Gastrocnemius medialis (tissue), 4 donors: ENCODE measurements around the gene KCNH6. TPM values are rescaled to one million over a fixed set of nuclear protein-coding genes. Genes with fewer than 3 reads are reported as not detected.

Source experiments
- ATAC-seq, 2 donors: fragments of 150-250 bp; one replicate each; pipeline ENCODE4 v1.9.1; 2016
- DNase-seq, 2 donors: peaks; one replicate each; pipeline ENCODE4 v3.0.0-alpha.2; 2019
- H3K27ac ChIP-seq, 4 donors: fragments of 200-600 bp; sonication (generic); 1 replicate in 1 of 4; 2 replicates in 3 of 4; pipeline ENCODE4 v1.5.1; 2016 to 2018; ENCODE audit warnings: mild to moderate bottlenecking in 2 of 4, moderate library complexity in 1 of 4
- H3K27me3 ChIP-seq, 3 donors: fragments of 200-600 bp; sonication (generic) in 2 of 3; 1 replicate in 1 of 3; 2 replicates in 2 of 3; pipeline versions ENCODE4 v1.5.1 to v1.6.0; 2016 to 2019; ENCODE audit warnings: mild to moderate bottlenecking in 1 of 3, moderate library complexity in 1 of 3
- H3K36me3 ChIP-seq, 2 donors: fragments of 200-600 bp; sonication (generic) in 1 of 2; one replicate each; pipeline ENCODE4 v1.5.1; 2017 to 2018
- H3K4me1 ChIP-seq, 2 donors: fragments of 200-600 bp; sonication (generic) in 1 of 2; one replicate each; pipeline ENCODE4 v1.5.1; 2016 to 2017; ENCODE audit warnings: mild to moderate bottlenecking in 2 of 2
- H3K4me3 ChIP-seq, 4 donors: fragments of 200-600 bp; sonication (generic) in 3 of 4; 1 replicate in 1 of 4; 2 replicates in 3 of 4; pipeline ENCODE4 v1.5.1; 2016 to 2019; ENCODE audit warnings: mild to moderate bottlenecking in 2 of 4
- H3K9me3 ChIP-seq, 3 donors: fragments of 200-600 bp; sonication (generic) in 2 of 3; 1 replicate in 1 of 3; 2 replicates in 2 of 3; pipeline ENCODE4 v1.5.1; 2016 to 2019
- CTCF ChIP-seq, 5 experiments: fragments of 450-650 bp in 3 of 5; fragments of 200-600 bp in 2 of 5; sonication (generic) in 2 of 5; IDR thresholded peaks in 4 of 5; conservative IDR thresholded peaks in 1 of 5; 1 replicate in 4 of 5; 2 replicates in 1 of 5; pipeline ENCODE4 v1.5.1; 2016 to 2019; ENCODE audit warnings: antibody characterized with exemption in 5 of 5, mild to moderate bottlenecking in 3 of 5, moderate library complexity in 3 of 5
- POLR2A ChIP-seq, 2 donors: fragments of 450-650 bp; IDR thresholded peaks; one replicate each; pipeline ENCODE4 v1.6.1; 2017; ENCODE audit warnings: antibody characterized with exemption in 2 of 2, mild to moderate bottlenecking in 2 of 2, moderate library complexity in 2 of 2
- in situ Hi-C, 4 donors: fragments of 200-750 bp; cut with MboI; loops; one replicate each; pipeline versions ENCODE4 v1.15.0 to v1.8.0; 2017; ENCODE audit warnings: low sequenced_read_pairs in 4 of 4
- intact Hi-C: fragments of 100-400 bp; cut with DNase I; formaldehyde crosslinking; loops from one replicate; pipeline ENCODE4 v1.15.1; 2023; ENCODE audit warnings: low total_unique reads
- total RNA-seq, 4 donors: library from RNA; depleted of rRNA; stranded (reverse); fragments of >200 nt; gene quantifications; one replicate each; pipeline versions ENCODE4 v1.1.0 to v1.2.3, GENCODE V29; 2016

The KCNH6 gene
- total RNA-seq, 4 donors from 2014 or later = not detected

DNA sequence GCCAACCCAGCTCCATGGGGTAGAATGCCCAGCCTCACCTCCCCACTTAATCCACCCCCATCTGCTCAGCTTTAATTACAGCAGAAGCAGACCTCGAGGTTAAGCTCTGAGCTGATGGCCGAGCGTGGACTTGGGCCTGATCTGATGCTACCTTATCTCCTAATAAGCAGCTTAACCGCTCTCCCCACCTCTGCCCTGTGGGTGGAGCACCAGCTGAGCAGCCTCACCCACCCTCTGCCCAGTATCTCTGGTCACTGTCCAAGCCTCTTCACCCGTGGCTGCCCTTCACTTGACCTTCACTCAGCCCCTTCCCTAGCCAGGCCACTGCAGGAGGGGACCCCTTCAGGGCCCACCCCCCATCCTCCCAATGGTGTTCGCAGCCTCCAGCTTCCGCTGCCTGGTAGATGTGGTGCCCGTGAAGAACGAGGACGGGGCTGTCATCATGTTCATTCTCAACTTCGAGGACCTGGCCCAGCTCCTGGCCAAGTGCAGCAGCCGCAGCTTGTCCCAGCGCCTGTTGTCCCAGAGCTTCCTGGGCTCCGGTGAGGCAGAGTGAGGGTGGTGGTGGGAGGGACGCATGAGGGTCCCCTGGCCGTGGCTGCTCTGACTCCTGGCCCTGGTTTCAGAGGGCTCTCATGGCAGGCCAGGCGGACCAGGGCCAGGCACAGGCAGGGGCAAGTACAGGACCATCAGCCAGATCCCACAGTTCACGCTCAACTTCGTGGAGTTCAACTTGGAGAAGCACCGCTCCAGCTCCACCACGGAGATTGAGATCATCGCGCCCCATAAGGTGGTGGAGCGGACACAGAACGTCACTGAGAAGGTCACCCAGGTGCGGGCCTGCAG, 6.8 kb downstream of the KCNH6 start:
- in situ Hi-C loops (no loop called here), intact Hi-C loops (no loop called here)
- H3K9me3 ChIP-seq = no peaks in the 10 kb centered on the region
- H3K36me3 ChIP-seq = no peaks in the 10 kb centered on the region
- H3K4me3 ChIP-seq = no peak overlapping the region
- no peak for TF ChIP-seq POLR2A (IDR thresholded peaks at IDR 0.05)
- TF ChIP-seq CTCF (IDR thresholded peaks at IDR 0.05 in 4 of 5, conservative IDR thresholded peaks at IDR 0.05 in 1 of 5) = no peak
- peaks cover 0 to 2% (median 0%) of the 10 kb centered on the region in 3 donors for H3K27me3 ChIP-seq
- no peaks in the 10 kb centered on the region for H3K4me1 ChIP-seq
- H3K27ac ChIP-seq = no peak overlapping the region
- DNase-seq (no peak), ATAC-seq (no peak)

- no peaks in the 10 kb centered on the region for H3K27me3 ChIP-seq
- DNase-seq = no peak
- H3K4me3 ChIP-seq = no peak overlapping the region
These were observed 7.4 kb downstream of the KCNH6 start for GRCh38 chr17:63530557-63531021.

DNA sequence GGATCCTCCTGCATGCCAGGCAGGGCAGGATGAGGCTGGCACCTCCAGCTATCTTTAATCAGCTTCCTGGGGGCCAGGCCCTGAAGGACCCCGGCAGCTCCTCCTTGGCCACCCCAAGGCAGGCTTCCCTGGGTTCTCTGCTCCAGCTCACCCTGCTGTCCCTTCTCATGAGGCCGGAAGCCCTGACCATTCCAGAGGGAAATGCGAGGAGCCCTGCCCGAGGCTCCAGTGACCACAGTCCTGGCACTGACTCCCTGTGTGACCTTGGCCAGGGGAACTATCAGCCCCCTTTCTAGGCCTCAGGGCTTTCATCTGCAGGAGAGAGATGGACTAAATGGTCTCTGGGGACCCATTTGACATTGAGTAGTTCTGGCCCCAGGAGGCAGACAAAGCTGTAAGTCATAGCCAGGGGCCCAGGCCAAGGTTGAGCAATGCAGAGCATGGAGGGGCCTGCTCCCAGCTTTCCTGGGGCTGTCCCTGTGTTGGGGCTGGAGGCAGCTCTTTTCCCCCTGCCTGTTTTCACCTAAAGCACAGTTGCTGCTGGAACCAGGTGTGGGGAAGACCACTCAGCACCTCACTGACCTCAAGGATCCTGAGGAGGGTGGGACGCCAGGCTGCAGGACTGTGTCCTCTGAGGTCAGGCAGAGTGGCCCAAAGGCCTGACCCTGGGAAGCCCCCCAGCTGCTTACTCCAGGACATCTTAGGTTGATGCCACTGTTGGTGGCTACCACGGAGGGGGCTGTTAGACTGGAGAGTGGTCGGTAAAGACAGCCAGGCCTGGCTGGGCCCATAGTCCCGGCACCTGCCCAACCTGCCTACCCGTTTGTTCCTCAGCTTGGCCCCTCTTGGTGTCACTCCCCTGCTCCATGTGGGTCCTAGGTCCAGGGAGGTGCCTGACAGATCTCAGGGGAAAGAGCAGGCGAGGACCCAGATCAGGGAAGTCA, 8.1 kb downstream of the KCNH6 start:
- no peaks in the 10 kb centered on the region for H3K9me3 ChIP-seq
- intact Hi-C loops (no loop called here), in situ Hi-C loops (no loop called here)
- no peak for ATAC-seq
- peaks cover 0 to 1% (median 0%) of the 10 kb centered on the region in 3 donors for H3K27me3 ChIP-seq
- H3K4me1 ChIP-seq = no peaks in the 10 kb centered on the region
- TF ChIP-seq POLR2A (IDR thresholded peaks at IDR 0.05) (no peak), CTCF (IDR thresholded peaks at IDR 0.05 in 4 of 5, conservative IDR thresholded peaks at IDR 0.05 in 1 of 5) (no peak)
- H3K27ac ChIP-seq = no peak overlapping the region
- H3K36me3 ChIP-seq = no peaks in the 10 kb centered on the region
- no peak for DNase-seq
- no peak overlapping the region for H3K4me3 ChIP-seq

More at GRCh38 chr17:63530557-63531021, 7.4 kb downstream of the KCNH6 start:
- intact Hi-C loops (no loop called here), in situ Hi-C loops (no loop called here)
- H3K36me3 ChIP-seq = no peaks in the 10 kb centered on the region
- no peak overlapping the region for H3K27ac ChIP-seq
- no peak for ATAC-seq
- no peaks in the 10 kb centered on the region for H3K9me3 ChIP-seq
- H3K4me1 ChIP-seq = no peaks in the 10 kb centered on the region
- TF ChIP-seq POLR2A (IDR thresholded peaks at IDR 0.05) = no peak
- no peak for TF ChIP-seq CTCF (IDR thresholded peaks at IDR 0.05 in 4 of 5, conservative IDR thresholded peaks at IDR 0.05 in 1 of 5)

- Histone ChIP-seq H3K27ac (no peak overlapping the region), H3K36me3 (no peaks in the 10 kb centered on the region), H3K9me3 (no peaks in the 10 kb centered on the region), H3K4me3 (no peak overlapping the region), H3K27me3 (peaks cover 7 to 18% (median 15%) of the 10 kb centered on the region in 3 donors), H3K4me1 (peaks cover 4 to 7% of the 10 kb centered on the region in 2 donors)
- TF ChIP-seq POLR2A (IDR thresholded peaks at IDR 0.05) = no peak
- no peak for TF ChIP-seq CTCF (IDR thresholded peaks at IDR 0.05 in 4 of 5, conservative IDR thresholded peaks at IDR 0.05 in 1 of 5)
- intact Hi-C loops = no loop called here
- no peak for DNase-seq
- in situ Hi-C loops = no loop called here
- no peak for ATAC-seq
These were observed 10.4 kb downstream of the KCNH6 start for GRCh38 chr17:63533433-63534077.
